HEK293 (cell line): ENCODE results near the gene CCDC88C.

ENCODE experiments used
- CTCF ChIA-PET: fragments of 350-600 bp; formaldehyde crosslinking; extraction: SDS; loops from one replicate; lab custom pipeline; 2021; ENCODE audit warnings: antibody characterized with exemption; lab: Yijun Ruan, JAX
- POLR2A ChIA-PET: fragments of 300-600 bp; formaldehyde crosslinking; extraction: SDS; loops from one replicate; lab custom pipeline; 2020; ENCODE audit warnings: antibody characterized with exemption, inconsistent platforms; lab: Yijun Ruan, JAX
- H3K27ac ChIP-seq: fragments of 200-500 bp; sonication (Bioruptor generic); 2 replicates; pipeline ENCODE4 v1.5.1; 2014; ENCODE audit warnings: low read depth, low read length, control low read depth, inconsistent platforms; ENCODE audit errors: extremely low read depth
- H3K36me3 ChIP-seq, 2 experiments: fragments of 200-500 bp in 1 of 2; sonication (Bioruptor generic) in 1 of 2; 1 replicate in 1 of 2; 2 replicates in 1 of 2; pipeline ENCODE4 v1.5.1; 2014 to 2017; ENCODE audit warnings: inconsistent platforms in 2 of 2, low read length in 2 of 2; ENCODE audit not compliant: control insufficient read depth in 2 of 2, insufficient read depth in 1 of 2
- H3K4me1 ChIP-seq: fragments of 200-500 bp; sonication (Bioruptor generic); 2 replicates; pipeline ENCODE4 v1.5.1; 2014; ENCODE audit warnings: mild to moderate bottlenecking, low read length, inconsistent platforms; ENCODE audit not compliant: control insufficient read depth, insufficient read depth
- H3K4me3 ChIP-seq: 2 replicates; pipeline ENCODE4 v1.5.1; 2011; ENCODE audit warnings: low read depth, mild to moderate bottlenecking, control low read depth, low read length, moderate library complexity
- H3K9me3 ChIP-seq: fragments of 200-500 bp; sonication (Bioruptor generic); 2 replicates; pipeline ENCODE4 v1.5.1; 2014; ENCODE audit warnings: low read depth, low read length, inconsistent platforms; ENCODE audit not compliant: control insufficient read depth, insufficient read depth
- FEZF1 ChIP-seq: fragments of 450-650 bp; formaldehyde crosslinking; IDR thresholded peaks from 2 replicates; pipeline ENCODE4 v1.5.1; 2016; ENCODE audit warnings: missing biosample characterization, missing genetic modification characterization
- MEIS1 ChIP-seq: sonication (generic); formaldehyde crosslinking; IDR thresholded peaks from 2 replicates; pipeline ENCODE4 v1.8.1; 2022; ENCODE audit warnings: missing genetic modification reagents, mild to moderate bottlenecking, borderline replicate concordance
- RBAK ChIP-seq: fragments of 450-650 bp; formaldehyde crosslinking; IDR thresholded peaks from 2 replicates; pipeline ENCODE4 v1.5.1; 2016; ENCODE audit warnings: missing biosample characterization, missing genetic modification characterization
- ZBTB1 ChIP-seq: fragments of 450-650 bp; formaldehyde crosslinking; IDR thresholded peaks from 2 replicates; pipeline ENCODE4 v1.5.1; 2016; ENCODE audit warnings: missing biosample characterization, missing genetic modification characterization
- ZFHX2 ChIP-seq: fragments of 450-650 bp; formaldehyde crosslinking; conservative IDR thresholded peaks from 2 replicates; pipeline ENCODE4 v1.5.1; 2016; ENCODE audit warnings: missing biosample characterization, missing genetic modification characterization
- ZFP3 ChIP-seq: fragments of 450-650 bp; formaldehyde crosslinking; IDR thresholded peaks from 2 replicates; pipeline ENCODE4 v1.5.1; 2016; ENCODE audit warnings: low read depth, missing biosample characterization, missing genetic modification characterization
- ZNF16 ChIP-seq: fragments of 450-650 bp; formaldehyde crosslinking; IDR thresholded peaks from 2 replicates; pipeline ENCODE4 v1.5.1; 2016; ENCODE audit warnings: low read depth, missing biosample characterization, missing genetic modification characterization
- ZNF19 ChIP-seq: fragments of 450-650 bp; formaldehyde crosslinking; IDR thresholded peaks from 2 replicates; pipeline ENCODE4; 2016; ENCODE audit warnings: missing biosample characterization, missing genetic modification characterization, low read depth
- ZNF211 ChIP-seq: fragments of 450-650 bp; formaldehyde crosslinking; IDR thresholded peaks from 2 replicates; pipeline ENCODE4 v1.5.1; 2016; ENCODE audit warnings: low read depth, missing biosample characterization, missing genetic modification characterization
- ZNF274 ChIP-seq, 2 experiments: fragments of 200-500 bp in 1 of 2; fragments of 450-650 bp in 1 of 2; sonication (Bioruptor generic) in 1 of 2; formaldehyde crosslinking in 1 of 2; IDR thresholded peaks; 2 replicates each; pipeline versions ENCODE4 v1.5.1 to v1.6.1; 2014 to 2016; ENCODE audit warnings: borderline replicate concordance in 1 of 2, inconsistent platforms in 1 of 2, low read length in 1 of 2, missing biosample characterization in 1 of 2, missing genetic modification characterization in 1 of 2
- ZNF335 ChIP-seq: fragments of 450-650 bp; formaldehyde crosslinking; conservative IDR thresholded peaks from 2 replicates; pipeline ENCODE4 v1.5.1; 2016; ENCODE audit warnings: missing biosample characterization, missing genetic modification characterization
- ZNF341 ChIP-seq: fragments of 450-650 bp; formaldehyde crosslinking; IDR thresholded peaks from 2 replicates; pipeline ENCODE4; 2016; ENCODE audit warnings: low read depth, missing biosample characterization, missing genetic modification characterization
- ZNF354C ChIP-seq: fragments of 450-650 bp; formaldehyde crosslinking; IDR thresholded peaks from 2 replicates; pipeline ENCODE4 v1.5.1; 2016; ENCODE audit warnings: missing biosample characterization, missing genetic modification characterization, low read depth, borderline replicate concordance
- ZNF391 ChIP-seq: fragments of 450-650 bp; formaldehyde crosslinking; IDR thresholded peaks from 2 replicates; pipeline ENCODE4 v1.5.1; 2016; ENCODE audit warnings: low read depth, missing biosample characterization, missing genetic modification characterization, borderline replicate concordance
- ZNF433 ChIP-seq: fragments of 450-650 bp; formaldehyde crosslinking; IDR thresholded peaks from 2 replicates; pipeline ENCODE4 v1.5.1; 2016; ENCODE audit warnings: missing biosample characterization, missing genetic modification characterization, low read depth
- ZNF473 ChIP-seq: fragments of 450-650 bp; formaldehyde crosslinking; IDR thresholded peaks from 2 replicates; pipeline ENCODE4 v1.5.1; 2017; ENCODE audit warnings: missing biosample characterization, missing genetic modification characterization
- ZNF48 ChIP-seq: fragments of 450-650 bp; formaldehyde crosslinking; IDR thresholded peaks from 2 replicates; pipeline ENCODE4 v1.5.1; 2016; ENCODE audit warnings: missing biosample characterization, missing genetic modification characterization
- ZNF514 ChIP-seq: fragments of 450-650 bp; formaldehyde crosslinking; IDR thresholded peaks from 2 replicates; pipeline ENCODE4 v1.5.1; 2016; ENCODE audit warnings: missing biosample characterization, missing genetic modification characterization
- ZNF549 ChIP-seq: fragments of 450-650 bp; IDR thresholded peaks from 2 replicates; pipeline ENCODE4 v1.5.1; 2018; ENCODE audit warnings: missing biosample characterization, missing genetic modification characterization, mild to moderate bottlenecking, inconsistent platforms, moderate library complexity
- ZNF560 ChIP-seq: fragments of 450-650 bp; formaldehyde crosslinking; IDR thresholded peaks from 2 replicates; pipeline ENCODE4 v1.5.1; 2017; ENCODE audit warnings: missing biosample characterization, missing genetic modification characterization, borderline replicate concordance
- ZNF600 ChIP-seq: fragments of 450-650 bp; formaldehyde crosslinking; IDR thresholded peaks from 2 replicates; pipeline ENCODE4 v1.5.1; 2016; ENCODE audit warnings: missing biosample characterization, missing genetic modification characterization
- ZNF624 ChIP-seq: fragments of 450-650 bp; formaldehyde crosslinking; IDR thresholded peaks from 2 replicates; pipeline ENCODE4 v1.5.1; 2017; ENCODE audit warnings: missing biosample characterization, missing genetic modification characterization
- ZNF660 ChIP-seq: fragments of 450-650 bp; IDR thresholded peaks from 2 replicates; pipeline ENCODE4 v1.5.1; 2018; ENCODE audit warnings: missing biosample characterization, mild to moderate bottlenecking, missing genetic modification characterization
- ZNF670 ChIP-seq: fragments of 450-650 bp; formaldehyde crosslinking; IDR thresholded peaks from 2 replicates; pipeline ENCODE4 v1.5.1; 2016; ENCODE audit warnings: missing biosample characterization, missing genetic modification characterization, low read depth
- ZNF747 ChIP-seq: fragments of 450-650 bp; formaldehyde crosslinking; IDR thresholded peaks from 2 replicates; pipeline ENCODE4 v1.5.1; 2016; ENCODE audit warnings: missing biosample characterization, missing genetic modification characterization
- TF ChIP-seq, protein P1 (sequence below): fragments of 450-650 bp; formaldehyde crosslinking; conservative IDR thresholded peaks from 2 replicates; pipeline ENCODE4 v1.5.1; 2016; ENCODE audit warnings: low read depth, missing biosample characterization, missing genetic modification characterization
- TF ChIP-seq, protein P2 (sequence below): fragments of 450-650 bp; formaldehyde crosslinking; IDR thresholded peaks from 2 replicates; pipeline ENCODE4 v1.5.1; 2016; ENCODE audit warnings: missing biosample characterization, missing genetic modification characterization
- TF ChIP-seq, protein P3 (sequence below): fragments of 450-650 bp; formaldehyde crosslinking; IDR thresholded peaks from 2 replicates; pipeline ENCODE4 v1.5.1; 2016; ENCODE audit warnings: missing biosample characterization, missing genetic modification characterization

CCDC88C gene

DNA sequence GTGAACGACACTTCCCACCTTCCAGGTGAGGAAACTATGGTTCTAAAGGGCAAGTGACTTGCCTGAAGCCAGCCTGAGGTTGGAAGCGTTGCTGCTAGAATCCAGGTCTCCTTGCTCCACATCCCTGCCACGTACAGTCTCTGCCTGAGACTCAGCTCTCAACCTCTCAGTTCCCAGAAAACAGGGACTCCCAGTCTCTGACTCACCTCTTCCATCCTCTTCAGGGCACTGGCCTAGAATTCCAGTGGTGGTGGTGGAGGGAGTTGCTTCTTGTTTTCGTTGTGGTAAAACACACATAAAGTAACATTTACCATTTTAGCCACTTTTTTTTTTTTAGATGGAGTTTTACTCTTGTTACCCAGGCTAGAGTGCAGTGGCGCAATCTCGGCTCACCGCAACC is 180.4 kb downstream of the CCDC88C start:
- CTCF ChIA-PET, result no interaction called here
- Histone ChIP-seq H3K36me3 (no peaks in the 10 kb centered on the region), H3K9me3 (no peaks in the 10 kb centered on the region), H3K4me3 (no peak overlapping the region), H3K27ac (no peak overlapping the region)
- POLR2A ChIA-PET, result no interaction called here
- TF ChIP-seq ZNF747 (no peak), FEZF1 (tag by site-specific recombination) (no peak), ZNF600 (tag by site-specific recombination) (no peak), ZNF16 (tag by site-specific recombination) (no peak), ZNF274 (IDR thresholded peaks at IDR 0.05; ENCODE audit: low read length) (no peak), ZNF274 (tag by site-specific recombination; IDR thresholded peaks at IDR 0.05; ENCODE audit: borderline replicate concordance) (no peak), ZFHX2 (tag by site-specific recombination) (no peak), ZNF341 (tag by site-specific recombination) (no peak)
- TF ChIP-seq, protein P1, sequence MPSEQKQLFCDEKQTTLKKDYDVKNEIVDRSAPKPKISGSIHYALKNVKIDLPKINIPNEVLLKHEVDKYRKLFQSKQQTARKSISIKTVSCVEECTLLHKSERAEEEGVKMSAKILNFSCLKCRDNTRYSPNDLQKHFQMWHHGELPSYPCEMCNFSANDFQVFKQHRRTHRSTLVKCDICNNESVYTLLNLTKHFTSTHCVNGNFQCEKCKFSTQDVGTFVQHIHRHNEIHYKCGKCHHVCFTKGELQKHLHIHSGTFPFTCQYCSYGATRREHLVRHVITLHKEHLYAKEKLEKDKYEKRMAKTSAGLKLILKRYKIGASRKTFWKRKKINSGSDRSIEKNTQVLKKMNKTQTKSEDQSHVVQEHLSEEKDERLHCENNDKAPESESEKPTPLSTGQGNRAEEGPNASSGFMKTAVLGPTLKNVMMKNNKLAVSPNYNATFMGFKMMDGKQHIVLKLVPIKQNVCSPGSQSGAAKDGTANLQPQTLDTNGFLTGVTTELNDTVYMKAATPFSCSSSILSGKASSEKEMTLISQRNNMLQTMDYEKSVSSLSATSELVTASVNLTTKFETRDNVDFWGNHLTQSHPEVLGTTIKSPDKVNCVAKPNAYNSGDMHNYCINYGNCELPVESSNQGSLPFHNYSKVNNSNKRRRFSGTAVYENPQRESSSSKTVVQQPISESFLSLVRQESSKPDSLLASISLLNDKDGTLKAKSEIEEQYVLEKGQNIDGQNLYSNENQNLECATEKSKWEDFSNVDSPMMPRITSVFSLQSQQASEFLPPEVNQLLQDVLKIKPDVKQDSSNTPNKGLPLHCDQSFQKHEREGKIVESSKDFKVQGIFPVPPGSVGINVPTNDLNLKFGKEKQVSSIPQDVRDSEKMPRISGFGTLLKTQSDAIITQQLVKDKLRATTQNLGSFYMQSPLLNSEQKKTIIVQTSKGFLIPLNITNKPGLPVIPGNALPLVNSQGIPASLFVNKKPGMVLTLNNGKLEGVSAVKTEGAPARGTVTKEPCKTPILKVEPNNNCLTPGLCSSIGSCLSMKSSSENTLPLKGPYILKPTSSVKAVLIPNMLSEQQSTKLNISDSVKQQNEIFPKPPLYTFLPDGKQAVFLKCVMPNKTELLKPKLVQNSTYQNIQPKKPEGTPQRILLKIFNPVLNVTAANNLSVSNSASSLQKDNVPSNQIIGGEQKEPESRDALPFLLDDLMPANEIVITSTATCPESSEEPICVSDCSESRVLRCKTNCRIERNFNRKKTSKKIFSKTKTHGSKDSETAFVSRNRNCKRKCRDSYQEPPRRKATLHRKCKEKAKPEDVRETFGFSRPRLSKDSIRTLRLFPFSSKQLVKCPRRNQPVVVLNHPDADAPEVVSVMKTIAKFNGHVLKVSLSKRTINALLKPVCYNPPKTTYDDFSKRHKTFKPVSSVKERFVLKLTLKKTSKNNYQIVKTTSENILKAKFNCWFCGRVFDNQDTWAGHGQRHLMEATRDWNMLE, result no peak
- TF ChIP-seq, all 188 proteins: peak for 0
- no peaks in the 10 kb centered on the region for H3K4me1 ChIP-seq

DNA sequence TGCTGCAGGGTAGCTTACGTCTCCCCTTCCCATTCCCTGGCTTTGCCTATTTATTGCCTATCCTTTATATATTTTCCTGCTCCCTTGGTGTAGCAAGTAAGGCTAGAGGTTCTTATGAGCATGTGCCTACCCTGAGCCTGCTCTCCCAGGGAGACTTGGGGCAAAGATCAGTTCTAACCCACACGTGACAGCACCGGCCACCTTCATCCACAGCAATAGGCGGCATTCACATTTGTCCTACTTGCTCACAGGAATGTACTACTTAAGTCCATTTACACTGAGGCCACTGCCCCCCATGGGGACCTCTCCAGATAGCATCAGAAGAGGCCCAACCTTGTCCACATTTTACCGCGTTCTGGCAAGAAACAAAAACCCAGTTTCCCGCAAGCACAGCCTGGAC is 181.8 kb downstream of the CCDC88C start:
- ChIA-PET POLR2A (no interaction called here), CTCF (no interaction called here)
- Histone ChIP-seq H3K9me3 (no peaks in the 10 kb centered on the region), H3K4me1 (no peaks in the 10 kb centered on the region), H3K27ac (no peak overlapping the region), H3K36me3 (no peaks in the 10 kb centered on the region), H3K4me3 (no peak overlapping the region)
- TF ChIP-seq ZFP3 (no peak), MEIS1 (CRISPR knock-in tag) (no peak), ZBTB1 (tag by site-specific recombination) (no peak), ZFHX2 (tag by site-specific recombination) (no peak), ZNF433 (no peak), ZNF560 (tag by site-specific recombination) (no peak), ZNF514 (no peak), ZNF354C (tag by site-specific recombination) (no peak), ZNF624 (tag by site-specific recombination) (no peak)
- TF ChIP-seq, protein P2, sequence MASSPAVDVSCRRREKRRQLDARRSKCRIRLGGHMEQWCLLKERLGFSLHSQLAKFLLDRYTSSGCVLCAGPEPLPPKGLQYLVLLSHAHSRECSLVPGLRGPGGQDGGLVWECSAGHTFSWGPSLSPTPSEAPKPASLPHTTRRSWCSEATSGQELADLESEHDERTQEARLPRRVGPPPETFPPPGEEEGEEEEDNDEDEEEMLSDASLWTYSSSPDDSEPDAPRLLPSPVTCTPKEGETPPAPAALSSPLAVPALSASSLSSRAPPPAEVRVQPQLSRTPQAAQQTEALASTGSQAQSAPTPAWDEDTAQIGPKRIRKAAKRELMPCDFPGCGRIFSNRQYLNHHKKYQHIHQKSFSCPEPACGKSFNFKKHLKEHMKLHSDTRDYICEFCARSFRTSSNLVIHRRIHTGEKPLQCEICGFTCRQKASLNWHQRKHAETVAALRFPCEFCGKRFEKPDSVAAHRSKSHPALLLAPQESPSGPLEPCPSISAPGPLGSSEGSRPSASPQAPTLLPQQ (tag by site-specific recombination), result no peak

DNA sequence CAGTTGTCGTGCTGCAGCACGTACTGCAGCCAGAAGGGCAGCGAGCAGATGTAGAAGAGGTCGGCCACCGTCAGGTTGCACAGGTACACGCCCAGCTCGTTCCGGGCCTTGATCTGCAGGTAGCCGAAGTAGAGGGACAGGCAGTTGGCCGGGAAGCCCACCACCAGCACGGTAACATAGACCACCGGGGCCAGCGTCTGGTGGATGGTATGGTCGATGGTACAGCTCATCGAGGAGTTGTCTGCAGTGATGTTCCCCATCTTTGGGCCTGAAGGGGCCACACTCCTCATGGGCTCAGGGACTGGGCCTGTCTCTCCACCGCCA is 182.9 kb downstream of the CCDC88C start:
- H3K4me3 ChIP-seq, result no peak overlapping the region
- no peak overlapping the region for H3K27ac ChIP-seq
- ChIA-PET CTCF (interaction anchor here (0.6 kb wide), 2 partner anchors 12 to 450 kb away, joined by 3 read pairs; no protein-coding TSS in a partner anchor), POLR2A (no interaction called here)
- no peaks in the 10 kb centered on the region for H3K36me3 ChIP-seq
- H3K9me3 ChIP-seq, result no peaks in the 10 kb centered on the region
- no peaks in the 10 kb centered on the region for H3K4me1 ChIP-seq
- TF ChIP-seq ZNF670 (tag by site-specific recombination) (no peak), RBAK (tag by site-specific recombination) (no peak), ZNF211 (tag by site-specific recombination) (no peak), ZNF473 (tag by site-specific recombination) (no peak), ZNF549 (tag by site-specific recombination) (no peak), ZNF19 (no peak), ZNF660 (no peak), ZNF48 (tag by site-specific recombination) (no peak), ZNF335 (tag by site-specific recombination) (no peak), ZNF391 (tag by site-specific recombination) (no peak)
- TF ChIP-seq, protein P3, sequence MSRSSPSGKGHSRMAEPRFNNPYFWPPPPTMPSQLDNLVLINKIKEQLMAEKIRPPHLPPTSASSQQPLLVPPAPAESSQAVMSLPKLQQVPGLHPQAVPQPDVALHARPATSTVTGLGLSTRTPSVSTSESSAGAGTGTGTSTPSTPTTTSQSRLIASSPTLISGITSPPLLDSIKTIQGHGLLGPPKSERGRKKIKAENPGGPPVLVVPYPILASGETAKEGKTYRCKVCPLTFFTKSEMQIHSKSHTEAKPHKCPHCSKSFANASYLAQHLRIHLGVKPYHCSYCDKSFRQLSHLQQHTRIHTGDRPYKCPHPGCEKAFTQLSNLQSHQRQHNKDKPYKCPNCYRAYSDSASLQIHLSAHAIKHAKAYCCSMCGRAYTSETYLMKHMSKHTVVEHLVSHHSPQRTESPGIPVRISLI (tag by site-specific recombination), result no peak
